ENCODE measurements around the gene RAB11FIP4. TPM values are rescaled to one million over a fixed set of nuclear protein-coding genes. Genes with fewer than 3 reads are reported as not detected.

RAB11FIP4 gene
- polyA plus RNA-seq, 4 donors, result 14.1 to 17.2 (median 16.1) TPM

DNA sequence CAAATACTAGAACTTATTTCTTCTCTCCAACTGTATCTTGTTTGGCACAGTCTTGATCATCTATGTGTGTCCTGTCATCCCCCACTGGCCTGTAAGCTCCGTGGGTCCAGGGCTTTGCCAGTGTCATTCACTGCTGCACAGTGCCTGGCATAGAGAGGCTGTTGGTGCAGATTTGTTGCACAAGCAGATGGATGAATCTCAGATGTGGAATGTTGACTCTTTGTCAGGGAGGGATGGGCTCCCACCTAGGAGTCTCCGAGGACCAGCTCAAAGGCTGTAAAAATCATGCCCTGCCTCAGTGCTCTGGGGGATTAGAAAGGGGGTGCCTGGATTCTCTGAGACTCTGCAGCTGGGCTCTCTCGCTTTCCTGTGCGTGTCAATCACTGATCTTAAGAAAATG, 60.6 kb downstream of the RAB11FIP4 start:
- no peak for DNase-seq (ENCODE audit: low read depth in 4 of 4, low spot score in 2 of 4)

DNA sequence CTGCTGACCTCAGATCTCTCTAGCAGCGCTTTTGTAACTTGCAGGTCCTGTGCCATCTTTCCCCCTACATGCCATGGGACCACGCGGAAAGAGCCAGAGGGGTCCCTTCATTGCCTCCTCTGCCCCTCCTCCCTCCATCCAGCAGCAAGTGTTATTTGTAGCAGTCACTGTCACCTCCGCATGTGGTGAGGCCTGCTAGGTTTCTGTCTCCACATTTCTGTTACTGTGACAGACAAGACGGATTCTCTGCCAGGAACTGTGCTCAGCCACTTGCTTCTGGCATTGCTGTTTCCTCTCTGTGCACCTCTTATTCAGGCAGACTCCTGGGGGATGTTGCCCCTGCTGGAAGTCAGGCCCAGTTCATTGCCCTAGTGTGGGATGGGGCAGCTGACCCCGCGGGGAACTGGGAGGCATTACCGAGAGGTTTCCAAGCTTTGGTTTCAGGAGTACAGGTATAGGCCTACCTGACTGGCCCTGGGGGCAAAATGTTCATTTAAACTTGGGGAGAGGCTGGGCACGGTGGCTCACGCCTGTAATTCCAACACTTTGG, 61.2 kb downstream of the RAB11FIP4 start:
- DNase-seq (ENCODE audit: low read depth in 4 of 4, low spot score in 2 of 4), result no peak

DNA sequence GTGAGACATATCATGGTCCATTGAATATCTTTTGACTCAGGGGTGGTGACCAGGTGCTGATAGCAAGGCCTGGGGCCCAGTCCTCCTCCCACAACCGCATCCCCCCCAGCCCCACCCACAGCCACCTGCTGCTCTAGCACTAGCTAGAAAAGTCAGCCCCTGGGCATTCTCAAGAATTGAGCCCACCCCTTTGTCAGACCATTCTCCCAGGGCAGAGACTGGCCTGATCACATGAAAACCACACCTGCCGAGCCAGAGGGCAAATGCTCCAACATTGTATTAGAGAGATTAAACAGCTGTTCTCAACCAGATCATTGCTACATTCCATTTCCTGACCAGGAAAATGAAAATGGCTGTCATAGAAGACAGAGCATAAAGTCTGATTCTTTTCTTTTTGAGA, 62.4 kb downstream of the RAB11FIP4 start:
- DNase-seq (ENCODE audit: low read depth in 4 of 4, low spot score in 2 of 4), result no peak

DNA sequence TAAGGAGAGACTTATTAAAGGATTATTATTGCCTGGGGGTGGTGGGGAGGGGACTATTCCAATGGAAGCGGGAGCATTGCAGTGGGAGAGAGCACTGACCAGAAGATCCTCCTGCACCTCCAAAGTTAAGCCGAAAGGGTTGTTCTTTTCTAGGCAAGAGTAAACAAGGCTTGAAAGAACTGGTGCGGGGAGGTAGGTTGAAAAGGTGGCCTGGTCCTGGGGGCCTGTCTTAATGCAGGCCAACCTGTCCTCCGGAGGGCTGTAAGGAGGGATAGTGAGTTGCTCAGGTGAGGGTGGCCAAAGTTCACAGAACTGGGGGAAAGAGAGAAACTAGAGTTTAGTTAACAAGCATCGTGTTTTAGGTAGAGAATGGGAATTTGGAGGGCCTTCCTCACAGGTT, 65.3 kb downstream of the RAB11FIP4 start:
- DNase-seq (ENCODE audit: low read depth in 4 of 4, low spot score in 2 of 4), result no peak

DNA sequence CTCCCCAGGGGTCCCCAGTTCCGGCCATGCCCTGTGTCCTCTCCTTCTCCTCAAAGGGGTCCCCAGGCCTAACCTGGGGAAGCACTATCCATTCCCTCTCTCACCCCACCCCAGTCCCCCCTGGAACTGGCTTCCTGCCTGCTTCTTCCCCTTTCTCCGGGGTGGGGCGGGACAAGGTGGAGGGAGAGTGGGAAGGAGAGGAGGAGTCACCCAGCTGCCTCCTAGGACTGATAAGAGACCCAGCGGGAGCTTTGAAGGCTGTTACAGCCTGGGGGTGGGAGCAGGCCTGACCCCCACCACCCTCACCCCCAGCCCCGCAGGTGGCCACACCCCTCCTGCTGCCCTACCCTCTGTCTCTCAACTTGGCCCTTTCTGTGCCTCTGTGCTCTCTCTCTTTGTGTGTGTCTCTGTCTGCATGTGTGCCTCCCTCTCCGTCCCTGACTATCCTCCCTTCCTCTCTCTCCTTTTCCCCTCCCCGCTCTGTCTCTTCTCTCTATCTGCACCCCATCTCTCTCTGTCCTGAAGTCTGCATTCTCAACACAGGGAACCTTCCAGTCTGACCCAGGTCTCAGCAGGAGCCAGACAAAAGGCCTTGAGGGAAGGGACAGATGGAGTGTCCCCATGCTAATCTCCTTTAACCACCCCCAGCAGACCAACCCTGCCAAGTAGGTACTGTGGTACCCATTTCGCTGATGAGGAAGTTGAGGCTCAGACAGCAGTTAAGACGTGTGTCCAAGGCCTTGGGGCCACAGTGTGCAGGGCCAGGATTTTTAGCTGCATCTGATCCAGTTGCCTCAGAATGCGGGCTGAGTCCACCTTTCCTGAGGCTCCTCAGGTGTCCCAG, 66.1 kb downstream of the RAB11FIP4 start:
- DNase-seq (ENCODE audit: low read depth in 4 of 4, low spot score in 2 of 4), result no peak

DNA sequence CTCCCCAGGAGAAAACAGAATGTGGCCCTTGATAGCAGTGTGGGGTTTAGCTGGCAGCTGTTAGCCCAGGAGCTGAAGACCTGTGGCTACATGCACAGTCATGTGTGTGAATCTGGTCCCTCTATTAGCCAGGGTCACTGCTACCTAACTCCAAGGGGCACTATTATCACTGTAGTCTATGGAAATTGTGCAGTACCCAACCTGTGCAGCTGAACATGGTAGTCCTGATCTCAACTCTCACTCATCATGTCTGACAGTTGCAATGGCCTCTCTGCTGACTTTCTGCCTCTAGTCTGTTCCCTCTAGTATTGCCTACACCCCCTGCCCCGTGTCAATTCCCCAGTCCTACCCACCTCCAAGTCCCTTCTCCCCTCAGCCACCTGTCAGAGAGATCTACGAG, 67.4 kb downstream of the RAB11FIP4 start:
- no peak for DNase-seq (ENCODE audit: low read depth in 4 of 4, low spot score in 2 of 4)

DNA sequence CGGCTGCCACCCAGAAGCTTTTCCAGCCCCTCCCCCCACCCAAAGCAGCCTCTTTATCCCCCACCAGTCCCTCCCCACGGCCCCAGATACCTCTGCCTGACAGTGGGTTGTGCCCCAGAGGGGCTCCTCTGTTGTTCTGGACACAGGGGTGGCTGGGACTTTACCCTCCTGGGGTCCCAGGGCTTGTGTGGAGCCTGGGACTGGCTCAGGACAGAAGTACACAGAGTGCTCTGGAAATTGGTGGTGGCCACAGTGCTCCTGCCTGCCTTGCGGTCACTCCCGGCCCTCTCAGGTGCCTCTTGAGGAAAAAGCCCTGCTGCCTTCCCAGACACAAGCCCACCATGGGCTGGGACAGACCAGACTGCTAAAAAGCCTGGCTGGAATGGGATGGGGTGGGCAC, 68.2 kb downstream of the RAB11FIP4 start:
- no peak for DNase-seq (ENCODE audit: low read depth in 4 of 4, low spot score in 2 of 4)

DNA sequence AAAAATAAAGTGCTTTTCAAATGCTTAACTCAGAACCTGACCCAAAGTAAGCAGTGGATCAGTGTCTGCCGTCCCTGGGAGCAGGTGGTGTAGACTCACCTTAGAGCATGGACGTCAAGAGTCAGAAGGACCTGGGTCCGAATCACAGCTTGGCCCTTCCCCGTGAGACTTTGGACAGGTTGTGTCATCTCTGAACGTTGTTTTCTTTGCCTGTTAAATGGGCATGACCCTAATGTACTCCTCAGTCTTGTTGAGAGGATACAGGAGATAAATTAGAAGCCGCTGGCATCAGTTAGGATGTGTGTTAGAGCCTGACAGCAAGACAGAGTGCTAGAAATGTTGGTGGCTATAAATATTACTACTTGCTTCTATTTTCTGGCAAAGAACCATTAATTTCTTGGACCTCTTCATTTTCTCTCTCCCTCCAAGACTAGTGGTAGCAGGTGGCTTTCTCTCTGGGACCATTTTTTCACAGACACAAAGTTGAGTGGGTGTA, 68.8 kb downstream of the RAB11FIP4 start:
- no peak for DNase-seq (ENCODE audit: low read depth in 4 of 4, low spot score in 2 of 4)

DNA sequence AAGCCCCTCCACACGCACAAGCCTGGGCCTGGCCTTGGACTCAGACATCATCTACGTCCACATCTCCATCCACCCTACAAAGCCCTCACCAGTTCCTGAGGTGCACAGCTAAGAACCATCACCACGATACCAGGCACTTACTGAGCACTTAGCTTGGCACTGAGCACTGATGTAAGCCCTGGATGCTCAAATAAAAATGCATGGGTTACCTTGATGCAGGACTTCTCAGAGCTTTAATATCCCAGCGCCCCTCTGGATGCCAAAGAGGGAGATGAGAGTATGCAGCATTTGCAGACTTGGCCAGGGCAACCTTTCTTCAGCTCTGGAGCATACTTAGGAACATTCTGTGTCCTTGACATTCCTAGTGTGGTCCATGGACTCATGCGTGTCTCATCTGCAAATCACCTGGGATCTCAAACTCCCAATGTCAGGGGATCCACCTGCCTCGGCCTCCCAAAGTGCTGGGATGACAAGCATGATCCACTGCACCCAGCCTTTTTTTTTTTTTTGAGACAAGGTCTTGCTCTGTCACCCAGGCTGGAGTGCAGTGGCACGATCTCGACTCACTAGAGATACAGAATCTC, 69.8 kb downstream of the RAB11FIP4 start:
- DNase-seq (ENCODE audit: low read depth in 4 of 4, low spot score in 2 of 4), result no peak

DNA sequence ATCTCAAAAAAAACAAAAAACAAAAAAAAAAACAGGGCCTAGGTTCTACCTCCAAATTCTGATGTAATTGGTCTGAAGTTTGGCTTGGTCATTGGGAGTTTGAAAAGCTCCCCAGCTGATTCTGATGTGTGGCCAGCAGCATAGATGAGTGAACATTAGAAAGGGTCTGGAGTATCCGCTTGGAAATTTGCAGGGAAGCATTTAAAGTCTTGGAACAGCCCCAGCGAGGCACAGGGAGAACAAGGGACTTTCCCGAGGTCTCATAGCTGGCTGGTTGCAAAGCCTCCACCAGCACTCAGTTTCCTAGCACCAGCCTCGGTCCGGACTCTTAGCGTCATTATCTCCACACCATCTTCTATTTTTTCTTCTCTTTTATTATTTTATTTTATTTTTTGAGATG, 70.8 kb downstream of the RAB11FIP4 start:
- no peak for DNase-seq (ENCODE audit: low read depth in 4 of 4, low spot score in 2 of 4)

DNA sequence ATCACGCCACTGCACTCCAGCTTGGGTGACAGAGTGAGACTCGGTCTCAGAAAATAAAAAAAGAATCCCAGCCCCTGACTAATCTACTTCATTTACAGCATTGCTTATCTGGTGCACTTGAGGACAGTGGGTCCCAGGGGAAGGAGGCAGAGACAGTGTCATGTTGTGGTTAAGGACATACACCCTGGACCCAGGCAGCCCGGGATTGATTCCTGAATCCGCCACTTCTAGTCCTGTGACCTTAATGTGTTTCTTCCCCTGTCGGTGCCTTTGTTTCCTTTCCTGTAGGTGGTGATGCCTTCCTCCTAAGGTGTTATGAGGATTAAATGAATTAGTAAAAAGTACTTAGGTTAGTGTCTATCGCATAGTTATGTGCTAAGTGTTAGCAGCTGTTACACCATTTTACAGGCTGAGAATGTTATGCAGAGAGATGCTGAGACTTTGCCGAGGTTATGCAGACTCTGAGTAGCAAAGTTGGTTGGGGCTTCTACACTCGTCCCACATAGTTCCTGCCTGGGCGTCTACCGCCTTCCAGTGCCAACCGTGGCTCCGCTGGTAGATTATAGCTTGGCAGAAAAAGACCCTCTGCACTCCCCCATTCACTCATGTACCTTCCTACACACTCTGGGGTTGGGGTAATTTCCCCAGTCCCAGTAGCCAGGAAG, 74.8 kb downstream of the RAB11FIP4 start:
- no peak for DNase-seq (ENCODE audit: low read depth in 4 of 4, low spot score in 2 of 4)

DNA sequence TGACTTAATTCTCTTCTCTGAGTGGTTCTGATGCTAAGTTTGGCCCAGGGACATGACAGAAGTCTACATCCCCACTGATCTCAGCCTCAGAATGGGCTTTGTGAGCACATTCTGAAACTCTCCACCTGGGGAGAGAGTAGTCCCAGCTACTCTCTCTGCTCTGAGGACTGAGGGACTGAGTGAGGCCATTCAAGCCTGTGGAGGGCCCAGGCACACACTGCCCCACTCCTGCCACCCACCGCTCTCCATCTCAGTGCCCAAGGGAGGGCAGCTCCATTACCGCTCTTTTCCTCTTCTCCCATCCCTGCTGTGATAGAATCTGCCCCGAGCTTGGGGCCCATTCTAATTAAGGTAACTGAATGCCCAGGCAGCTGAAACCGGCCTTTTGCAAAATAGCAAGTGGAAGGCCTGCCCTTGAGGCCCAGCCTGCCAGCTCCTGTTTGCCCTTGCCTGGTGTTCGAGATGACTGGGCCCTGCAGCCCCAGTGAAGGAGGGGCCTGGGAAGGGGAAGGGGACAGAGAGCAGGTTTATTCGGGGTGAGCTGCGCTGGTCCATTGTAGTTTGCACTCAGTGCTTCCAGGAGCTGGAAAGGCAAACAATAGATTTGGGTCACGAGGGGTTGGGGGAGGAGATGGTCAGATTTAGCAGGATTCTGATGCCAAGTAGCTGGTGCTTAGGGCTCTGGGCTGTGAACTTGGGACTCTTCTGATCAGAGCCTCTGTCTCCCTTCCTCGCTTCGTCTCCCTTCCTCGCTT, 76.2 kb downstream of the RAB11FIP4 start:
- no peak for DNase-seq (ENCODE audit: low read depth in 4 of 4, low spot score in 2 of 4)

DNA sequence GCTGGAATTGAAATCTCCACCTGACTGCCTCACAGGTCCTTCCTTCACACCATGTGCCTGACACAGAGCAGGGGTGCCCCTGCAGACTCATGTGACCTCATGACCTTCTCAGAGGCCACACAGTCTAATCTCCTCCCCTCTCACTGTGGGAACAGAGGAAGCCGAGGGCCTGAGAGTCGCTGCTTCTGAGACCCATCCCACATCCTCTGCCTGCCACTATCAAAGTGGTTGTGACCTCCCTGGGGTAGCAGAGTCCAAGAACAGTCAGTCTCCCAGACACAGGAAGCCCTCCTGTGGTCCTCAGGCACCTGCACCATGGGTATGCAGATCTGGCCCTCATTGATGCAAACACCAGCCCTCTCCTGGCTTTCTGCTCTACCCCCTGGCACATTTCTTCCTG, 78.5 kb downstream of the RAB11FIP4 start:
- no peak for DNase-seq (ENCODE audit: low read depth in 4 of 4, low spot score in 2 of 4)

DNA sequence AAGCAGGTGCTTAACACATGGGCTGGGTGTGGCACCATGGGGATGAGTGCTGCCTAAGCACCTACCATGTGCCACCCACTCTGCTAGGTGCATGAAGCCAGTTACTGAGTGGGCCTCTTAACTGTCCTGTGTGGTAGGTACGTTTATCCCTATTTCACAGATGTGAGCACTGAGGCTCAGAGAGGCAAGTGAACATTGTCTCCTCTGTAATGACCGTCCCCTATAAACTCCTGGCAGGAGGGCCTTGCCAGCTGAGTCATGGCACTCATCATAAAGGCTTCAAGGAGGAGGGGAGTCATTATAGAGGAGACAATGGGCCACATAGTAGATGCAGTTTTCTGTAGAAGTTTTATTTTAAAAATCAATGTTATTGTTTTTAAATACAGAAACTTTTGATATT, 79.1 kb downstream of the RAB11FIP4 start:
- DNase-seq (ENCODE audit: low read depth in 4 of 4, low spot score in 2 of 4), result no peak

DNA sequence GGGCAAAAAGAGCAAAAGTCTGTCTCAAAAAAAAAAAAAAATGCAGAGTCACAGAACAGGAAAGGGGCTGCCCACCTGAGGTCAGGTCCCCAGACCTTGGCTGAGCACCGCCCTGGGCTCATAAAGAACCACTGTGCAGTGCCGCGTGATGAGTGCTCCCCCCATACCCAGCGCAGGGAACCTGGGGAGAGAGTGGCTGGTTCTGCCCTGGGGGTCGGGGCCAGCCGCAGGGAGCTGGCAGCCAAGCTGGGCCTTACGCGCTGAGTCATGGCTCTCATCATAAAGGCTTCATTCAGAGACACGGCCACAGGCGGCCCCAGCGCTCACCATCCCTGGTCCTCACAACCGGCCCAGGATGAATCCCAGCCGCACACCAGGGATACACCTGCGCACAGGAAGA, 80.7 kb downstream of the RAB11FIP4 start:
- no peak for DNase-seq (ENCODE audit: low read depth in 4 of 4, low spot score in 2 of 4)

DNA sequence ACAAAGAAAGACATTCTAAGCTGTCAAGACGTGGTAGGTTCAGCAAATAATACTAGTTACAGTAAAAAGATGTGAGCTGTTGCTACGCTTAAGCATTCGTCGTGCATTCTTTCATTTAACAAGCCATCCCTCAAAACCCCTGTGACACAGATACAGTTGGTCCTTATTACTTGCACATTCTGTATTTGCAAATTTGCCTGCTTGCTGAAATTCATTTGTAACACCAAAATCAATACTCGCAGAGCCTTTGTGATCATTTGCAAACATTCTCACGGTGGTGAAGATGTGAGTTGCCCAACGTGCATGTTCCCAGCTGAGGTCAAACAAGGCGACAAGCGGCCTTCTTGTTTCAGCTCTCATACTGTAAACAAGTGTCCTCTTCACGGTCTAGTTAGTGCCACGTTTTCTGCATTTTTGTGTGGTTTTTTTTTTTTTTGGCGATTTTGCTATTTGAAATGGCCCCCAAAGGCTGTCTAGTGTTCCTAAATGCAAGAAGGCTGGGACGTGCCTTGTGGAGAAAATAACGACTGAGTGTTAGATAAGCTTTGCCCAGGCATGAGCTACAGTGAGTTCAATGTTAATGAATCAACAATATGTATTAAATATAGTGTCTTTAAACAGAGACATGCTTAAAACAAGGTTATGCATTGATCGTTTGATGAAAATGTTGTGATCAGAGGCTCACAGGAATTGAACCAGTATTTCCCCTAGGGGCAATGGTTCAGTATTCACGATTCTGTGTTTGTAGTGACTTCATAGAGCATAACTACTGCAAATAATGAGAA, 84.1 kb downstream of the RAB11FIP4 start:
- DNase-seq (ENCODE audit: low read depth in 4 of 4, low spot score in 2 of 4), result no peak

DNA sequence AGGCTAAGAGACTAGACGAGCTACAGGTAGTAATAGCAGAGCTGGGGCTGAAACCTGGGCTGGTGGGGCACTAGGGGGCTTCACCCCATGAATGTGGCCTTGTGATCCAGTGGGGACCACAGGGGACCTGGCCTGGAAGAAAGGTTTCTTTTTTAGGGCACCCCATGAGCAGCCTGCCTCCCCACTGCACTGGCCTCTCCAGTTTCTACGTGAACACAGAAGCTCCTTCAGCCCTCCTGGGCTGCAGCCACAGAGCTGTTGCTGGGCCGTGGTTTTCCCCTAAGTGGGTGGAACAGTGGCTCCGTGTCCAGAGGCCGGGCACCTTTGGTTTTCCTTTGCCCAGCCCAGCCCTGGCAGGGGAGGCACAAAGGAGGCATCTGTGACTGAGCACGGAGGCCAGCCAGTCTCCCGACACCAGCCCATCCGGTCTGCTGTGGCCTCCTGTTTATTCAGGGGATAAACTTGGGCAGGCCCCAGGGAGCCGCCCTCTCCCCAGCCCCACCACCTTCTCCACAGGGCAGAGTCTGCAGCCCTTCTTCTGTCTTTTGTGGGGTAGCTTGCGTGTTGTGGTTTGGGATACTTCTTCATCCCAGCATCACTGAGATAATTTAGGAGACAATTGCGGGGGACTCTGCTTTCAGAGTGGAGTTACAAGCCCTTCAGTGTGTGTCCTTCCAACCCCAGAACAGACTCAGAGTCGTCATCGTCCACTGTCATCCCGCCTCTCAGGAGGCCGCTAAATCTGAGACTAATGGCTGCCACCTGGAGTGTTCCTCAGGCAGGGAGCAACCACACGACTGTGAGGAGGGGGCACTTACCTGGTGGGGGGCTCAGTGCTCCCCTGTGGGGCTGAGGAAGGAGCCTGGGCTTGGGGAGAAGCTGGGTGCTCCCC, 85.3 kb downstream of the RAB11FIP4 start:
- DNase-seq (ENCODE audit: low read depth in 4 of 4, low spot score in 2 of 4), result no peak

DNA sequence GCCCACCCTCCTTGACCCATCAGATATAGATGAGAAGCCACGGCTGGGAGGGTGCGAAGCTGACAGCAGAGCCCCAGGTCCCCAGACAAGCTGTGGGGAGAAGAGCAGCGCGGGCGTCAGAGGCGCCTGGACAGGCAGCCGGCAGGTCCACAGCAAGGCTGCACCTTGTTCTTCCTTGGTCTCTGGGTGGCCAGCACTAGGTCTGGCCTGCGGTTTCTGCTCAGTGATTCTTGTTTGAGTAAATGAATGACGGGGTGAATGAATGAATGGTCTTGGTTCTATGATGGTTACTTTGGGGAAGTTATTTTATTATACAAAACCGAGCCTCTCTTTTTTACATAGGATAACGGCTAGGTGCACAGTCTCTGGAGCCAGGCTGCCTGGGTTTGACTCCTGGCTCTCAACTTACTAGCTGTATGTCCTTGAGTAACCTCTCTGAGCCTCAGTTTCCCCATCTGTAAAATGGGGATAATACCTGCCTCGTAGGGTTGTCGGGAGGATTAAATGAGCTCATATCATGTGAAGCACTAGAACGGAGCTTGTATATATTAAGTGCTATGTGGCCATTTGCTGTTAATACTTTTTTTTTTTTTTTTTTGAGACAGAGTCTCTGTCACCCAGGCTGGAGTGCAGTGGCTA, 86.1 kb downstream of the RAB11FIP4 start:
- no peak for DNase-seq (ENCODE audit: low read depth in 4 of 4, low spot score in 2 of 4)

DNA sequence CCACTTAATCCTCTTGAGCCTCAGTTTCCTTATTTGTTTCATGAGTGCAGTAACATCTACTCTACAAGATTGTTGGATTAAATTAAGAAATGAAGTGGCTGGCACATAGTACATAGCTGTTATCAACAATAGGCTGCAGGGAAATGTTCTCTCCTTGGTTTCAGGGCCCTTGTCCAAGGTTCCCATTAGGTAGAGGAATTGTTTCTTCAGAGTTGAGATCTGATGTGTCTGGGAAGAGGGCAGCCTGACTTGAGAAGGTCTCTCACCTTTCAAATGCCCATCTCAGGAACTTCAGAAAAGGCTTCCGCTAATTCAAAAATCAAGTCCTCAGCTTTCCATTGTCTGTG, 87.6 kb downstream of the RAB11FIP4 start:
- no peak for DNase-seq (ENCODE audit: low read depth in 4 of 4, low spot score in 2 of 4)

Data from left renal cortex interstitium (tissue), 4 donors.